Thoracic aorta (tissue), 2 donors: ENCODE measurements around the gene PRM1. TPM values are rescaled to one million over a fixed set of nuclear protein-coding genes. Genes with fewer than 3 reads are reported as not detected.

Source experiments
- ATAC-seq: fragments of 150-250 bp; one replicate; pipeline ENCODE4 v1.8.0; 2017; ENCODE audit warnings: low read depth; ENCODE audit not compliant: insufficient number of reproducible peaks, low FRiP score
- DNase-seq: peaks from one replicate; pipeline ENCODE4 v3.0.0-alpha.2; 2020; ENCODE audit warnings: low spot score
- H3K27ac ChIP-seq, 2 donors: fragments of 200-600 bp; sonication (generic); 1 replicate in 1 of 2; 2 replicates in 1 of 2; pipeline ENCODE4 v1.5.1; 2016; ENCODE audit warnings: mild to moderate bottlenecking in 2 of 2, moderate library complexity in 2 of 2
- H3K27me3 ChIP-seq: fragments of 200-600 bp; sonication (generic); replicated peaks from 2 replicates; pipeline ENCODE4 v1.6.0; 2016; ENCODE audit warnings: mild to moderate bottlenecking; ENCODE audit not compliant: insufficient read depth
- H3K36me3 ChIP-seq: fragments of 200-600 bp; sonication (generic); one replicate; pipeline ENCODE4 v1.5.1; 2016
- H3K4me1 ChIP-seq, 2 donors: fragments of 200-600 bp; sonication (generic); 1 replicate in 1 of 2; 2 replicates in 1 of 2; pipeline versions ENCODE4 v1.5.1 to v1.6.0; 2016; ENCODE audit warnings: low read depth in 2 of 2, mild to moderate bottlenecking in 1 of 2; ENCODE audit not compliant: control insufficient read depth in 1 of 2
- H3K4me3 ChIP-seq: fragments of 200-600 bp; sonication (generic); 2 replicates; pipeline ENCODE4 v1.5.1; 2016; ENCODE audit warnings: mild to moderate bottlenecking
- H3K9me3 ChIP-seq: fragments of 200-600 bp; sonication (generic); 2 replicates; pipeline ENCODE4 v1.5.1; 2016
- CTCF ChIP-seq: fragments of 200-600 bp; sonication (generic); IDR thresholded peaks from one replicate; pipeline ENCODE4 v1.5.1; 2019; ENCODE audit warnings: antibody characterized with exemption
- total RNA-seq, 2 donors: library from RNA; depleted of rRNA; stranded (reverse); fragments of >200 nt; gene quantifications; one replicate each; pipeline versions ENCODE4 v1.1.0 to v1.2.3, GENCODE V29; 2016

PRM1 gene
- total RNA-seq, 2 donors from 2014 or later: not detected

GRCh38 chr16:11306381-11306780 lies 25.3 kb upstream of the PRM1 start:
- no peak for TF ChIP-seq CTCF
- Histone ChIP-seq H3K9me3 (no peaks in the 10 kb centered on the region), H3K27ac (no peak overlapping the region), H3K4me1 (no peaks in the 10 kb centered on the region), H3K4me3 (no peak overlapping the region), H3K27me3 (no peaks in the 10 kb centered on the region), H3K36me3 (no peaks in the 10 kb centered on the region)
- ATAC-seq: no peak
- no peak for DNase-seq

- Histone ChIP-seq H3K4me3 (no peak overlapping the region), H3K36me3 (no peaks in the 10 kb centered on the region), H3K4me1 (no peaks in the 10 kb centered on the region), H3K27ac (no peak overlapping the region), H3K9me3 (no peaks in the 10 kb centered on the region), H3K27me3 (no peaks in the 10 kb centered on the region)
- ATAC-seq (no peak), DNase-seq (no peak)
- no peak for TF ChIP-seq CTCF
Observed at GRCh38 chr16:11303405-11304138, 22.4 kb upstream of the PRM1 start.

- peaks cover 0 to 3% of the 10 kb centered on the region in 2 donors for H3K4me1 ChIP-seq
- no peaks in the 10 kb centered on the region for H3K27me3 ChIP-seq
- H3K4me3 ChIP-seq: no peak overlapping the region
- H3K36me3 ChIP-seq: no peaks in the 10 kb centered on the region
- H3K27ac ChIP-seq: no peak overlapping the region
- no peak for TF ChIP-seq CTCF
- DNase-seq (no peak), ATAC-seq (no peak)
- no peaks in the 10 kb centered on the region for H3K9me3 ChIP-seq
Observed at GRCh38 chr16:11302977-11303376, 21.8 kb upstream of the PRM1 start.

- no peak overlapping the region for H3K27ac ChIP-seq
- peaks cover 5 to 14% of the 10 kb centered on the region in 2 donors for H3K4me1 ChIP-seq
- TF ChIP-seq CTCF: no peak
- H3K9me3 ChIP-seq: no peaks in the 10 kb centered on the region
- H3K36me3 ChIP-seq: no peaks in the 10 kb centered on the region
- H3K27me3 ChIP-seq: no peaks in the 10 kb centered on the region
- no peak overlapping the region for H3K4me3 ChIP-seq
- ATAC-seq (no peak), DNase-seq (no peak)
Observed at GRCh38 chr16:11301645-11302501, 20.7 kb upstream of the PRM1 start.

GRCh38 chr16:11300560-11300892 lies 19.4 kb upstream of the PRM1 start:
- TF ChIP-seq CTCF: no peak
- DNase-seq: no peak
- no peak overlapping the region for H3K4me3 ChIP-seq
- no peak for ATAC-seq
- H3K27ac ChIP-seq: no peak overlapping the region
- H3K27me3 ChIP-seq: no peaks in the 10 kb centered on the region
- H3K4me1 ChIP-seq: peaks cover 6 to 19% of the 10 kb centered on the region in 2 donors
- no peaks in the 10 kb centered on the region for H3K9me3 ChIP-seq
- no peaks in the 10 kb centered on the region for H3K36me3 ChIP-seq
